ENCODE measurements around the gene GNAL.
"Not testable (repeated sequence)": the region's sequence is repeated elsewhere in the genome, so short reads cannot be mapped to it uniquely, and the experiment has no call there.

GNAL gene

GRCh38 chr18:11688972-11689668, at the start of gene GNAL:
Gene GNAL, plus strand, starts transcription at chr18:11689264. Its CDS starts 300 bp downstream, at chr18:11689564.
- DNase-seq: no peak

- DNase-seq: not testable (repeated sequence)
Measured at GRCh38 chr18:11647310-11647709, 41.8 kb upstream of the GNAL start.

- DNase-seq: not testable (repeated sequence)
Measured at GRCh38 chr18:11647804-11648203, 41.3 kb upstream of the GNAL start.

- no peak for DNase-seq
Measured at GRCh38 chr18:11649839-11650238, 39.2 kb upstream of the GNAL start.

GRCh38 chr18:11651899-11652298, 37.2 kb upstream of the GNAL start:
- DNase-seq: no peak

- DNase-seq: no peak
Measured at GRCh38 chr18:11653521-11653920, 35.5 kb upstream of the GNAL start.

GRCh38 chr18:11654736-11655605, 34.1 kb upstream of the GNAL start:
- DNase-seq: peak; percentile 40

GRCh38 chr18:11655606-11655932, 33.5 kb upstream of the GNAL start:
- no peak for DNase-seq

- DNase-seq: no peak
Measured at GRCh38 chr18:11657152-11657551, 31.9 kb upstream of the GNAL start.

GRCh38 chr18:11657554-11657953, 31.5 kb upstream of the GNAL start:
- DNase-seq: no peak

- no peak for DNase-seq
Measured at GRCh38 chr18:11658019-11658418, 31.0 kb upstream of the GNAL start.

- DNase-seq: no peak
Measured at GRCh38 chr18:11658989-11659388, 30.1 kb upstream of the GNAL start.

- no peak for DNase-seq
Measured at GRCh38 chr18:11660691-11661090, 28.4 kb upstream of the GNAL start.

GRCh38 chr18:11661430-11661829, 27.6 kb upstream of the GNAL start:
- DNase-seq: no peak

- no peak for DNase-seq
Measured at GRCh38 chr18:11663439-11664029, 25.5 kb upstream of the GNAL start.

- DNase-seq: no peak
Measured at GRCh38 chr18:11664286-11664685, 24.8 kb upstream of the GNAL start.

- no peak for DNase-seq
Measured at GRCh38 chr18:11665146-11665545, 23.9 kb upstream of the GNAL start.

- DNase-seq: no peak
Measured at GRCh38 chr18:11665587-11665986, 23.5 kb upstream of the GNAL start.

GRCh38 chr18:11666176-11666575, 22.9 kb upstream of the GNAL start:
- DNase-seq: no peak

GRCh38 chr18:11666831-11667230, 22.2 kb upstream of the GNAL start:
- no peak for DNase-seq

- no peak for DNase-seq
Measured at GRCh38 chr18:11667578-11667977, 21.5 kb upstream of the GNAL start.

GRCh38 chr18:11668441-11669169, 20.5 kb upstream of the GNAL start:
- DNase-seq: no peak

- no peak for DNase-seq
Measured at GRCh38 chr18:11669271-11669947, 19.7 kb upstream of the GNAL start.
